Astrocyte (in vitro differentiated cells and primary cell): ENCODE results near the gene DOCK2. TPM values are rescaled to one million over a fixed set of nuclear protein-coding genes. Genes with fewer than 3 reads are reported as not detected.
A peak's percentile ranks its signal among the peaks of the same experiment; 100 is the strongest.

Experiments used
- DNase-seq: peaks from one replicate; pipeline ENCODE4 v3.0.0-alpha.2; 2010; ENCODE audit warnings: low read depth
- FAIRE-seq: peaks from 2 replicates; lab custom pipeline; 2011; peaks lifted over from hg19 to GRCh38; lab: Jason Lieb, UNC
- H2AFZ ChIP-seq: 2 replicates; pipeline ENCODE4 v1.6.0; 2012; ENCODE audit warnings: low read depth, low read length, inconsistent platforms
- H3K27ac ChIP-seq: 2 replicates; pipeline ENCODE4 v1.5.1; 2011; ENCODE audit warnings: low read depth, low read length, inconsistent platforms
- H3K27me3 ChIP-seq: 2 replicates; pipeline ENCODE4 v1.6.0; 2011; ENCODE audit warnings: low read length, inconsistent platforms; ENCODE audit not compliant: insufficient read depth
- H3K36me3 ChIP-seq: 2 replicates; pipeline ENCODE4 v1.5.1; 2011; ENCODE audit warnings: low read length, inconsistent platforms; ENCODE audit not compliant: insufficient read depth
- H3K4me1 ChIP-seq: 2 replicates; pipeline ENCODE4 v1.5.1; 2011; ENCODE audit warnings: low read length, inconsistent platforms; ENCODE audit not compliant: insufficient read depth
- H3K4me2 ChIP-seq: 2 replicates; pipeline ENCODE4 v1.6.0; 2012; ENCODE audit warnings: low read length, inconsistent platforms
- H3K4me3 ChIP-seq: 2 replicates; pipeline ENCODE4 v1.5.1; 2011; ENCODE audit warnings: low read depth, mild to moderate bottlenecking, low read length, inconsistent platforms; ENCODE audit not compliant: insufficient read depth
- H3K79me2 ChIP-seq: 2 replicates; pipeline ENCODE4 v1.6.0; 2012; ENCODE audit warnings: mild to moderate bottlenecking, low read length, inconsistent platforms; ENCODE audit not compliant: insufficient read depth
- H3K9ac ChIP-seq: 2 replicates; pipeline ENCODE4 v1.6.0; 2012; ENCODE audit warnings: mild to moderate bottlenecking, low read length, inconsistent platforms
- H3K9me3 ChIP-seq: 2 replicates; pipeline ENCODE4 v1.5.1; 2012; ENCODE audit warnings: low read depth, mild to moderate bottlenecking, low read length, inconsistent platforms; ENCODE audit not compliant: insufficient read depth
- H4K20me1 ChIP-seq: 2 replicates; pipeline ENCODE4 v1.6.0; 2012; ENCODE audit warnings: low read length, inconsistent platforms; ENCODE audit not compliant: insufficient read depth
- H3K27ac Mint-ChIP-seq: one replicate; pipeline ENCODE4 v1.8.0; 2021; ENCODE audit warnings: mild to moderate bottlenecking, mixed read lengths; ENCODE audit not compliant: unreplicated experiment
- H3K27me3 Mint-ChIP-seq: one replicate; pipeline ENCODE4 v1.8.0; 2021; ENCODE audit warnings: low read depth, mixed read lengths; ENCODE audit not compliant: unreplicated experiment
- H3K36me3 Mint-ChIP-seq: one replicate; pipeline ENCODE4 v1.8.0; 2021; ENCODE audit warnings: low read depth, mixed read lengths; ENCODE audit not compliant: unreplicated experiment
- H3K4me1 Mint-ChIP-seq: one replicate; pipeline ENCODE4 v1.8.0; 2021; ENCODE audit warnings: low read depth, mixed read lengths; ENCODE audit not compliant: unreplicated experiment
- H3K4me3 Mint-ChIP-seq: one replicate; pipeline ENCODE4 v1.8.0; 2021; ENCODE audit warnings: mild to moderate bottlenecking, moderate library complexity, mixed read lengths; ENCODE audit not compliant: unreplicated experiment
- H3K9me3 Mint-ChIP-seq: one replicate; pipeline ENCODE4 v1.8.0; 2021; ENCODE audit warnings: mild to moderate bottlenecking, mixed read lengths; ENCODE audit not compliant: unreplicated experiment
- CTCF ChIP-seq: IDR thresholded peaks from 2 replicates; pipeline ENCODE4 v1.5.1; 2011; ENCODE audit warnings: low read depth, mild to moderate bottlenecking, inconsistent platforms, low read length, moderate library complexity; ENCODE audit not compliant: insufficient read depth
- EZH2 ChIP-seq: IDR thresholded peaks from 2 replicates; pipeline ENCODE4 v1.6.1; 2012; ENCODE audit warnings: mild to moderate bottlenecking, low read length, inconsistent platforms; ENCODE audit not compliant: insufficient read depth
- total RNA-seq: library from RNA; stranded (reverse); gene quantifications from 2 replicates; pipeline ENCODE4 v1.2.1, GENCODE V29; 2021

DOCK2 gene
- total RNA-seq, 1 donor from 2014 or later = 0.66 TPM

- H3K9me3 Mint-ChIP-seq = no peaks in the 10 kb centered on the region
- H3K4me1 ChIP-seq = peaks cover 28% of the 10 kb centered on the region
- no peaks in the 10 kb centered on the region for H3K27me3 ChIP-seq
- peak overlapping the region; percentile 40 for H3K27ac ChIP-seq
- H3K79me2 ChIP-seq = no peaks in the 10 kb centered on the region
- no peak for TF ChIP-seq CTCF
- TF ChIP-seq EZH2 = no peak
- no peaks in the 10 kb centered on the region for H3K36me3 Mint-ChIP-seq
- H3K4me2 ChIP-seq = peak overlapping the region; percentile 53
- no peak overlapping the region for H3K9ac ChIP-seq
- DNase-seq (peak; percentile 88), FAIRE-seq (no peak)
- H3K4me3 Mint-ChIP-seq = no peak overlapping the region
- no peaks in the 10 kb centered on the region for H4K20me1 ChIP-seq
- H3K9me3 ChIP-seq = no peaks in the 10 kb centered on the region
- peaks cover 31% of the 10 kb centered on the region for H3K4me1 Mint-ChIP-seq
- peak overlapping the region; percentile 2 for H3K4me3 ChIP-seq
- H2AFZ ChIP-seq = peak overlapping the region; percentile 28
- no peaks in the 10 kb centered on the region for H3K36me3 ChIP-seq
- peaks cover 11% of the 10 kb centered on the region for H3K27me3 Mint-ChIP-seq
- H3K27ac Mint-ChIP-seq = peak overlapping the region; percentile 29
These were observed 13.7 kb downstream of the DOCK2 start for GRCh38 chr5:169650701-169651331.

- Histone ChIP-seq H4K20me1 (no peaks in the 10 kb centered on the region), H3K9ac (no peak overlapping the region), H3K27me3 (no peaks in the 10 kb centered on the region), H2AFZ (peak overlapping the region; percentile 15), H3K4me1 (peaks cover 28% of the 10 kb centered on the region), H3K27ac (peak overlapping the region; percentile 40), H3K4me3 (peak overlapping the region; percentile 2), H3K36me3 (no peaks in the 10 kb centered on the region), H3K9me3 (no peaks in the 10 kb centered on the region), H3K4me2 (peak overlapping the region; percentile 53), H3K79me2 (no peaks in the 10 kb centered on the region)
- Mint-ChIP-seq H3K27ac (no peak overlapping the region), H3K4me3 (no peak overlapping the region), H3K9me3 (no peaks in the 10 kb centered on the region), H3K27me3 (peaks cover 11% of the 10 kb centered on the region), H3K4me1 (peaks cover 34% of the 10 kb centered on the region), H3K36me3 (no peaks in the 10 kb centered on the region)
- DNase-seq (peak; percentile 4), FAIRE-seq (no peak)
- TF ChIP-seq EZH2 (no peak), CTCF (no peak)
These were observed 14.5 kb downstream of the DOCK2 start for GRCh38 chr5:169651526-169651925.

- H3K4me1 ChIP-seq = peaks cover 28% of the 10 kb centered on the region
- H3K4me3 ChIP-seq = no peak overlapping the region
- DNase-seq (no peak), FAIRE-seq (no peak)
- H3K9me3 Mint-ChIP-seq = no peaks in the 10 kb centered on the region
- H3K36me3 Mint-ChIP-seq = no peaks in the 10 kb centered on the region
- H3K79me2 ChIP-seq = no peaks in the 10 kb centered on the region
- no peak overlapping the region for H3K4me3 Mint-ChIP-seq
- no peak overlapping the region for H2AFZ ChIP-seq
- no peak overlapping the region for H3K9ac ChIP-seq
- H3K4me2 ChIP-seq = no peak overlapping the region
- no peak for TF ChIP-seq CTCF
- TF ChIP-seq EZH2 = no peak
- H3K36me3 ChIP-seq = no peaks in the 10 kb centered on the region
- no peaks in the 10 kb centered on the region for H4K20me1 ChIP-seq
- peaks cover 34% of the 10 kb centered on the region for H3K4me1 Mint-ChIP-seq
- H3K27me3 Mint-ChIP-seq = peaks cover 11% of the 10 kb centered on the region
- H3K27me3 ChIP-seq = no peaks in the 10 kb centered on the region
- H3K27ac Mint-ChIP-seq = no peak overlapping the region
- H3K27ac ChIP-seq = no peak overlapping the region
- no peaks in the 10 kb centered on the region for H3K9me3 ChIP-seq
These were observed 15.0 kb downstream of the DOCK2 start for GRCh38 chr5:169652057-169652456.
